Heart left ventricle (tissue), 16 donors: ENCODE results near the gene NXF1. TPM values are rescaled to one million over a fixed set of nuclear protein-coding genes. Genes with fewer than 3 reads are reported as not detected.
A peak's percentile ranks its signal among the peaks of the same experiment; 100 is the strongest.
"Not testable (repeated sequence)": the region's sequence is repeated elsewhere in the genome, so short reads cannot be mapped to it uniquely, and the experiment has no call there.

Experiments
- ATAC-seq, 4 donors: fragments of 200-7000 bp; cut with Tn5 transposase; one replicate each; pipeline ENCODE4 v1.9.1; 2020 to 2022; ENCODE audit warnings: moderate library complexity in 4 of 4, mild to moderate bottlenecking in 3 of 4, moderate number of reproducible peaks in 1 of 4
- DNase-seq, 5 donors: peaks; one replicate each; pipeline ENCODE4 v3.0.0-alpha.2; 2020
- H3K27ac ChIP-seq, 12 donors: fragments of 200-600 bp; sonication (generic) in 4 of 12; one replicate each; pipeline versions ENCODE4 v1.5.0 to v1.8.0; 2016 to 2022; ENCODE audit warnings: mild to moderate bottlenecking in 2 of 12
- H3K27me3 ChIP-seq, 9 donors: fragments of 200-600 bp; sonication (generic) in 2 of 9; one replicate each; pipeline versions ENCODE4 v1.5.1 to v1.8.0; 2016 to 2022; ENCODE audit warnings: mild to moderate bottlenecking in 3 of 9
- H3K36me3 ChIP-seq, 9 donors: fragments of 200-600 bp; sonication (generic) in 2 of 9; one replicate each; pipeline versions ENCODE4 v1.5.0 to v1.8.0; 2018 to 2022; ENCODE audit warnings: mild to moderate bottlenecking in 2 of 9
- H3K4me1 ChIP-seq, 12 donors: fragments of 200-600 bp; sonication (generic) in 4 of 12; one replicate each; pipeline versions ENCODE4 v1.5.0 to v1.8.0; 2016 to 2022; ENCODE audit warnings: mild to moderate bottlenecking in 3 of 12
- H3K4me3 ChIP-seq, 12 donors: fragments of 200-600 bp; sonication (generic) in 4 of 12; one replicate each; pipeline versions ENCODE4 v1.5.0 to v1.8.0; 2017 to 2022; ENCODE audit warnings: mild to moderate bottlenecking in 9 of 12, moderate library complexity in 4 of 12
- H3K9me3 ChIP-seq, 12 donors: fragments of 200-600 bp; sonication (generic) in 4 of 12; one replicate each; pipeline versions ENCODE4 v1.5.0 to v1.8.0; 2016 to 2022; ENCODE audit warnings: mild to moderate bottlenecking in 1 of 12
- POLR2A ChIP-seq, 2 donors: fragments of 450-650 bp; IDR thresholded peaks; one replicate each; pipeline ENCODE4 v1.6.1; 2017; ENCODE audit warnings: antibody characterized with exemption in 2 of 2, mild to moderate bottlenecking in 2 of 2, moderate library complexity in 2 of 2
- WGBS, 4 donors: extraction: QIAGEN DNeasy Blood & Tissue Kit in 2 of 4; methylation state at CpG; one replicate each; pipeline versions ENCODE4 v1.1.5 to v1.1.7; 2013 to 2018; 5-methylcytosine and 5-hydroxymethylcytosine counted together
- intact Hi-C, 10 donors: fragments of 100-400 bp; cut with DNase I; formaldehyde crosslinking; loops; one replicate each; pipeline versions ENCODE4 v1.11.1 to v1.14.2; 2022
- polyA plus RNA-seq, 2 donors: library from polyadenylated mRNA; stranded (reverse); fragments of 200-250 nt; gene quantifications; one replicate each; pipeline ENCODE4 v1.2.3, GENCODE V29; 2013
- total RNA-seq, 9 donors: library from RNA; depleted of rRNA in 2 of 9; stranded (reverse); fragments of >200 nt in 2 of 9; fragmentation: NEBNext Ultra II Directional in 3 of 9; extraction: Animal tissue kit (Norgen Biotek cat#: 25700) in 3 of 9; gene quantifications; one replicate each; pipeline versions ENCODE4 v1.1.0 to v1.2.4, GENCODE V29; 2016 to 2023
- TF ChIP-seq, protein P1 (sequence below), 12 donors: fragments of 200-600 bp; sonication (generic) in 4 of 12; IDR thresholded peaks; one replicate each; pipeline versions ENCODE4 v1.5.0 to v1.8.0; 2018 to 2022; ENCODE audit warnings: antibody characterized with exemption in 12 of 12, mild to moderate bottlenecking in 5 of 12
- donor health status: ischemic (EF 13 %, LVEDD 7.1; RV severe dilation, severe dysfunction).
- donor health status: healthy with polysubstance abuse.
- donor health status: DM: no; HTN: yes; CAD: no.
- donor health status: DM: no; HTN: no; CAD: no.
- donor health status: ischemic (EF 25% LVEDD 6.9; RV normal size, moderate dysfunction).
- donor health status: ischemic (EF 25% LVEDD 5.7; RV mildly dilated, moderate dysfunction).
- donor health status: healthy.
- donor health status: DM: yes; HTN: yes; CAD: no.
- donor health status: ischemic (EF 35%, LVEDD 5.7; RV mildly dilated, moderate dysfunction).
- donor health status: nonischemic (EF 11% LVEDD 7.7; RV severe dilation, severe dysfunction).
- donor health status: DM: yes; HTN: yes; CAD: no.
- donor health status: PGD.
- donor health status: ischemic (EF 29% LVEDD 5.4; RV normal size, mild dysfunction).
- donor health status: nonischemic (EF 23%, LVEDD 6.1; RV moderate dilation, normal function).

The NXF1 gene
- total and polyA plus RNA-seq, 11 donors: 28.5 to 63.4 (median 36.4) TPM

DNA sequence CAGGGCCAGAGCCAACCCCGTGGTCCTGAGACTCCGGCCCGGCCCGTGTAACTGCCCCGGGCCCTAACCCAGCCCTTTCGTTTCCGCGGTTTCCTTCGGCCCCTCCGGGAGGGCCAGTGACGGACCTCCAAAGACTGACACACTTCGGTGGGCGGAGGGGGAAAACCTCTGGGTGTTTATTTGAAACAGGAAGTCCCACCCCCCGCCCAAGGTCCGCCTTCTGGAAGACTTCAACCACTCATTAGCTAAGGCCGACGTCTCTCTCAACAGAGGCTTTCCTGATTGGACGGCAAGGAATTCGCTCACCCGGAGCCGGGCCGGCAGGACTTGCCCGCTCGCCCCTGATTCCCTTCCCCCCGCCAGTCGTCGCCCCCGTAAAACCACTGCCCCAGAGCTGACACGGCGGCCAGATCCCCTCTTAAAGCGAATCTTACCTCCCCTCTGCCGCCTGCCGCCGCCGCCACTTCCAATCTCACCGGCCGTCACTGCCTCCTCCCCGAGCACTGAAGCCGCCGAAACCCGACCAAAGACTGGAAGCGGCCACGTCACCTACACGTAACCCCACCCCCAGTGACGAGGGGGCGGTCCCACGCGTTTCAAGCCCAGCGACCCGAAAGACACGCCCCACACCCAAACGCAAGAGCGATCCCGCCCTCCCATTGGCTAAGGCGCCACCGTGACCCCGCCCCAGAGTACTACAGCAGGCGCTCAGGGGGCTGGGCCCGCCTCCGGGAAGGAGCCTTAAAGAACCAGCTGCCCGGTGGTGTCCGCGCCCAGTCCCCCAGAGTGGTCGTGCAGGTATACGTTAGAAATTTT is 26.5 kb upstream of the NXF1 start, which contains the start of gene STX5:
Gene STX5 (minus strand): TSS at position 532 of the 816 bp plus-strand sequence. CDS start 808 bp downstream, outside the sequence.
- DNase-seq (peak; percentile 99 to 100 (median 100)), ATAC-seq (peak; percentile 97 to 99 (median 98))
- H3K36me3 ChIP-seq: peaks cover 0 to 66% (median 56%) of the 10 kb centered on the region in 9 donors
- no peaks in the 10 kb centered on the region for H3K27me3 ChIP-seq
- peaks cover 10 to 42% (median 29%) of the 10 kb centered on the region in 12 donors for H3K4me1 ChIP-seq
- WGBS, 4 donors: 0 to 1% (median 0%) methylated on average over 29 to 65 of the region's 65 CpGs
- peak within 1 kb of the TSS; percentile 87 to 98 (median 95) for H3K27ac ChIP-seq
- H3K9me3 ChIP-seq: no peaks in the 10 kb centered on the region
- TF ChIP-seq, protein P1, sequence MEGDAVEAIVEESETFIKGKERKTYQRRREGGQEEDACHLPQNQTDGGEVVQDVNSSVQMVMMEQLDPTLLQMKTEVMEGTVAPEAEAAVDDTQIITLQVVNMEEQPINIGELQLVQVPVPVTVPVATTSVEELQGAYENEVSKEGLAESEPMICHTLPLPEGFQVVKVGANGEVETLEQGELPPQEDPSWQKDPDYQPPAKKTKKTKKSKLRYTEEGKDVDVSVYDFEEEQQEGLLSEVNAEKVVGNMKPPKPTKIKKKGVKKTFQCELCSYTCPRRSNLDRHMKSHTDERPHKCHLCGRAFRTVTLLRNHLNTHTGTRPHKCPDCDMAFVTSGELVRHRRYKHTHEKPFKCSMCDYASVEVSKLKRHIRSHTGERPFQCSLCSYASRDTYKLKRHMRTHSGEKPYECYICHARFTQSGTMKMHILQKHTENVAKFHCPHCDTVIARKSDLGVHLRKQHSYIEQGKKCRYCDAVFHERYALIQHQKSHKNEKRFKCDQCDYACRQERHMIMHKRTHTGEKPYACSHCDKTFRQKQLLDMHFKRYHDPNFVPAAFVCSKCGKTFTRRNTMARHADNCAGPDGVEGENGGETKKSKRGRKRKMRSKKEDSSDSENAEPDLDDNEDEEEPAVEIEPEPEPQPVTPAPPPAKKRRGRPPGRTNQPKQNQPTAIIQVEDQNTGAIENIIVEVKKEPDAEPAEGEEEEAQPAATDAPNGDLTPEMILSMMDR (IDR thresholded peaks at IDR 0.05): no peak
- peak; percentile 12 to 87 for TF ChIP-seq POLR2A (IDR thresholded peaks at IDR 0.05)
- intact Hi-C loops: loop anchor here in 7 of 10 donors (1.0 to 5.0 kb wide), 4 partner anchors 26 to 45 kb away; partner anchors contain the start of genes TMEM223 (in 5 of the 7), NXF1 (in 1 of the 7) and TMEM179B (in 1 of the 7)
- H3K4me3 ChIP-seq: peak within 1 kb of the TSS; percentile 53 to 99 (median 93)

DNA sequence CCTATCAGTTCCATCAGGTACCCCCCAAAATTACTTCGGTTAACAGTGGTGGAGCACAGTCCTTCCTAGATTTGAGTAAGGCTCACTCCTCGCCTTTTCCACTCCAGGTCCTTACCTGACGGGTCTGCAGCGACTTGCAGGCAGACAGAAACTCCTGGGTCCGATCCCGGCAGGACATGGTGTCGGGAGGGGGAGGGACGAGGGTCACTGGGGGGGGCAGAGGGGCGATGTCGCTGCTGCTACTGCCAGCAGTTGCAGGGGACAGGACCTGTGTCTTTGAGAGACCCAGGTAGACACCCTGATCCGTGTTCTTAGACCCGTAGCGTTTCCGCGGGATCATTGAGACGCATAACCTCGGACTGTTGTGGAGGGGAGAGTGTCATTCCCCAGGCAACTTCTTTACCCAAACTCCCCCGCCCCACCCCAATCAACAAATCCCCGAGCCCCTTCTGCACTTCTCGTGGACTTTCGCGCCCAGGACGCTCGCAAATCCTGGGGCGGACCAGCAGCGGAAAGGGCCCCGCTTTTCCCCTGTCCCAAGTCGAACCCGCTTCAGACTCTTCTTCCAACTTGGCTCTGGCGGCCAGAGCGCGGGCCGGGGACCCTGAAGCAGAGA is 25.8 kb upstream of the NXF1 start:
- H3K4me1 ChIP-seq: peaks cover 10 to 42% (median 29%) of the 10 kb centered on the region in 12 donors
- H3K27me3 ChIP-seq: no peaks in the 10 kb centered on the region
- H3K4me3 ChIP-seq: peak overlapping the region; percentile 53 to 99 (median 93)
- peak overlapping the region; percentile 87 to 98 (median 95) for H3K27ac ChIP-seq
- intact Hi-C loops: loop anchor here in 5 of 10 donors (1.0 to 5.0 kb wide), 2 partner anchors 26 to 39 kb away; partner anchors contain the start of genes TMEM223 (in 4 of the 5) and NXF1 (in 1 of the 5)
- ATAC-seq (peak in 2 of 4 donors; percentile 0), DNase-seq (peak in 2 of 5 donors; percentile 22 to 35)
- 0 to 1% (median 1%) methylated on average over 21 to 33 of the region's 33 CpGs for WGBS, 4 donors
- TF ChIP-seq, protein P1 (IDR thresholded peaks at IDR 0.05): no peak
- no peak for TF ChIP-seq POLR2A (IDR thresholded peaks at IDR 0.05)
- peaks cover 0 to 66% (median 57%) of the 10 kb centered on the region in 9 donors for H3K36me3 ChIP-seq
- H3K9me3 ChIP-seq: no peaks in the 10 kb centered on the region

DNA sequence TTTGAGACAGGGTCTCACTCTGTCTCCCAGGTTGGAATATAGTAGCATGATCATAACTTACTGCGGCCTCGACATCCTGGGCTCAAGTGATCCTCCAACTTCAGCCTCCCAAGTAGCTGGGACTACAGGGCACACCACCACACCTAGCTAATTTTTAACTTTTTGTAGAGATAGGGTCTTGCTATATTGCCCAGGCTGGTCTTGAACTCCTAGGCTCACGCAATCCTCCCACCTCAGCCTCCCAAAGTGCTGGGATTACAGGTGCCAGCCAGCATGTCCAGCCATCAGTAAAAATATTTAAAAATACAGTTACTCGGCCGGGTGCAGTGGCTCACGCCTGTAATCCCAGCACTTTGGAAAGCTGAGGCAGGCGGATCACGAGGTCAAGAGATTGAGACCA is 22.9 kb upstream of the NXF1 start:
- H3K4me3 ChIP-seq, ATAC-seq, H3K9me3 ChIP-seq, H3K27ac ChIP-seq, H3K27me3 ChIP-seq, intact Hi-C loops, DNase-seq: not testable (repeated sequence)
- H3K4me1 ChIP-seq: peaks cover 10 to 34% (median 25%) of the 10 kb centered on the region in 12 donors
- WGBS, 4 donors: 94 to 97% (median 95%) methylated on average over 8 of the region's 8 CpGs
- peaks cover 3 to 70% (median 58%) of the 10 kb centered on the region in 9 donors for H3K36me3 ChIP-seq

DNA sequence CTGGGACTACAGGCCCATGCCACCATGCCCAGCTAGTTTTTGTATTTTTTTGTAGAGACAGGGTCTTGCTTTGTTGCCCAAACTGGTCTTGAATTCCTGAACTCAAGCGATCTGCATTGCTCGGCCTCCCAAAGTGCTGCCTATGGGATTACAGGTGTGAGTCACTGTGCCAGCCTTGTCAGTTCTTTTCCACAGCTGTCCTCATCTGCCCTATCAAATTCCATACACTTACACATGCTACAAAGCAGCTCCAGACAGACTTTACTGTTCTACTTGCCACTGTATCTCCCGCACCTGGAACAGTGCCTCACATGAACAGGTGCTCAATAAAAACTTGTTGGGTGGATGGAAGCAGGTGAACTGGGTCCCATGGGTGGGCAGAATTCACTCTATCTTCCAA is 18.4 kb upstream of the NXF1 start:
- ATAC-seq (no peak), DNase-seq (no peak)
- Histone ChIP-seq H3K9me3 (no peaks in the 10 kb centered on the region), H3K27me3 (no peaks in the 10 kb centered on the region), H3K4me1 (peaks cover 0 to 8% (median 0%) of the 10 kb centered on the region in 12 donors), H3K36me3 (peaks cover 5 to 99% (median 96%) of the 10 kb centered on the region in 9 donors), H3K27ac (no peak overlapping the region), H3K4me3 (no peak overlapping the region)
- TF ChIP-seq POLR2A (IDR thresholded peaks at IDR 0.05): no peak
- TF ChIP-seq, protein P1 (IDR thresholded peaks at IDR 0.05): no peak
- WGBS, 4 donors: 89 to 100% (median 93%) methylated on average over 3 of the region's 3 CpGs
- intact Hi-C loops: no loop called here
